GM12878 (cell line): ENCODE data around the gene SIVA1. TPM values are rescaled to one million over a fixed set of nuclear protein-coding genes. Genes with fewer than 3 reads are reported as not detected.

Experiments used
- ATAC-seq: fragments of 200-7000 bp; cut with Tn5 transposase; 3 replicates; pipeline ENCODE4 v1.9.1; 2020; ENCODE audit warnings: mild to moderate bottlenecking, moderate library complexity
- BruUV-seq: library from RNA; stranded (reverse); fragments of 400-500 nt; replicated peaks from 2 replicates; lab custom pipeline; 2021; lab: Mats Ljungman, UMichigan
- CTCF ChIA-PET: fragments of 300-600 bp; sonication (Branson Sonifier 250); formaldehyde crosslinking; extraction: SDS; loops from one replicate; lab custom pipeline; 2021; ENCODE audit warnings: inconsistent platforms; lab: Yijun Ruan, JAX
- POLR2A ChIA-PET: fragments of 350-600 bp; formaldehyde crosslinking; extraction: SDS; loops from one replicate; lab custom pipeline; 2021; ENCODE audit warnings: inconsistent platforms; lab: Charles Lee
- RAD21 ChIA-PET: fragments of 300-600 bp; sonication (Branson Sonifier 250); formaldehyde crosslinking; loops from one replicate; lab custom pipeline; 2023; ENCODE audit warnings: antibody characterized with exemption; ENCODE audit not compliant: unreplicated experiment; lab: Charles Lee
- SMC1A ChIA-PET: fragments of 300-600 bp; sonication (Branson Sonifier 250); formaldehyde crosslinking; loops from one replicate; lab custom pipeline; 2023; ENCODE audit not compliant: unreplicated experiment, uncharacterized antibody; lab: Charles Lee
- DNase-seq: peaks from one replicate; pipeline ENCODE4 v3.0.0-alpha.2; 2011; ENCODE audit warnings: low read depth, low spot score
- FAIRE-seq: peaks from 3 replicates; lab custom pipeline; 2011; peaks lifted over from hg19 to GRCh38; lab: Jason Lieb, UNC
- H2AFZ ChIP-seq: 2 replicates; pipeline ENCODE4 v1.6.0; 2011; ENCODE audit warnings: low read depth, low read length, control low read depth; ENCODE audit not compliant: control insufficient read depth
- H3K27ac ChIP-seq: 2 replicates; pipeline ENCODE4 v1.5.1; 2011; ENCODE audit warnings: control low read depth; ENCODE audit not compliant: control insufficient read depth, insufficient read depth
- H3K27me3 ChIP-seq, 2 experiments: replicated peaks in 1 of 2; 2 replicates each; pipeline versions ENCODE4 v1.6.0 to v1.6.1; 2011; ENCODE audit warnings: low read length in 1 of 2; ENCODE audit not compliant: control insufficient read depth in 2 of 2, insufficient read depth in 2 of 2
- H3K36me3 ChIP-seq, 2 experiments: 2 replicates each; pipeline ENCODE4 v1.5.1; 2011; ENCODE audit warnings: low read length in 1 of 2; ENCODE audit not compliant: control insufficient read depth in 2 of 2, insufficient read depth in 2 of 2
- H3K4me1 ChIP-seq: 2 replicates; pipeline ENCODE4 v1.6.1; 2011; ENCODE audit warnings: mild to moderate bottlenecking, low read length, moderate library complexity, mixed read lengths; ENCODE audit not compliant: control insufficient read depth, insufficient read depth
- H3K4me2 ChIP-seq: 2 replicates; pipeline ENCODE4 v1.6.0; 2011; ENCODE audit warnings: control low read depth; ENCODE audit not compliant: control insufficient read depth, insufficient read depth
- H3K4me3 ChIP-seq: fragments of 200-600 bp; sonication (generic); 2 replicates; pipeline ENCODE4 v1.5.1; 2016
- H3K79me2 ChIP-seq: 2 replicates; pipeline ENCODE4 v1.6.0; 2011; ENCODE audit warnings: low read length; ENCODE audit not compliant: control insufficient read depth, insufficient read depth
- H3K9ac ChIP-seq: 2 replicates; pipeline ENCODE4 v1.8.0; 2011; ENCODE audit warnings: low read length, control low read depth, mixed read lengths; ENCODE audit not compliant: control insufficient read depth, insufficient read depth
- H3K9me3 ChIP-seq: replicated peaks from 3 replicates; pipeline ENCODE4 v1.5.1; 2011; ENCODE audit warnings: mild to moderate bottlenecking, low read length; ENCODE audit not compliant: control insufficient read depth, insufficient read depth
- H4K20me1 ChIP-seq: 2 replicates; pipeline ENCODE4 v1.6.0; 2011; ENCODE audit not compliant: control insufficient read depth, insufficient read depth
- CREM ChIP-seq: IDR thresholded peaks from 2 replicates; pipeline ENCODE4 v1.6.1; 2014; ENCODE audit warnings: antibody characterized with exemption, low read depth
- LARP7 ChIP-seq: fragments of 450-650 bp; IDR thresholded peaks from 2 replicates; pipeline ENCODE4 v1.6.1; 2017; ENCODE audit warnings: mild to moderate bottlenecking
- MYB ChIP-seq: fragments of 150-350 bp; IDR thresholded peaks from 2 replicates; pipeline ENCODE4 v1.6.1; 2014; ENCODE audit warnings: mild to moderate bottlenecking, low read depth, low read length, borderline replicate concordance
- NFIC ChIP-seq: IDR thresholded peaks from 2 replicates; pipeline ENCODE4 v1.6.1; 2012; ENCODE audit warnings: low read depth, mild to moderate bottlenecking, inconsistent platforms, low read length, moderate library complexity
- SIN3A ChIP-seq: IDR thresholded peaks from 2 replicates; pipeline ENCODE4 v1.6.1; 2012; ENCODE audit warnings: low read depth, low read length, improper control_type of control experiment
- SRF ChIP-seq, 2 experiments: IDR thresholded peaks; 2 replicates each; pipeline ENCODE4 v1.6.1; 2011; ENCODE audit warnings: low read depth in 2 of 2, low read length in 2 of 2, mild to moderate bottlenecking in 1 of 2, moderate library complexity in 1 of 2
- TAF1 ChIP-seq: IDR thresholded peaks from 2 replicates; pipeline ENCODE4 v1.6.1; 2011; ENCODE audit warnings: mild to moderate bottlenecking, low read depth, low read length, borderline replicate concordance
- WRNIP1 ChIP-seq: IDR thresholded peaks from 2 replicates; pipeline ENCODE4 v1.6.1; 2011; ENCODE audit warnings: low read depth, low read length, improper control_type of control experiment, borderline replicate concordance
- ZNF274 ChIP-seq: IDR thresholded peaks from one replicate; pipeline ENCODE4 v1.8.0; 2011; ENCODE audit not compliant: insufficient read length, insufficient read depth
- WGBS: methylation state at CpG from one replicate; pipeline ENCODE4 v1.1.6; 2016; ENCODE audit warnings: low lambda C conversion rate; ENCODE audit not compliant: insufficient replicate concordance, insufficient coverage; ENCODE audit errors: missing lambda C conversion rate; 5-methylcytosine and 5-hydroxymethylcytosine counted together
- in situ Hi-C: fragments of 300-500 bp; cut with MboI; formaldehyde crosslinking; loops from 9 replicates; pipeline ENCODE4 v1.14.3; 2018; ENCODE audit warnings: mixed read lengths
- intact Hi-C: fragments of 100-400 bp; cut with micrococcal nuclease; formaldehyde crosslinking; loops from one replicate; pipeline ENCODE4 v1.14.2; 2022; ENCODE audit not compliant: unreplicated experiment
- polyA plus RNA-seq, 11 experiments: library from polyadenylated mRNA; depleted of rRNA in 4 of 11; unstranded in 6 of 11; stranded (reverse) in 5 of 11; fragments of >200 nt; fragmentation: Nextera tagmentation in 4 of 11; fragmentation: Illumina TruSeq in 1 of 11; extraction: Ambion mirVana in 4 of 11; extraction: Trizol in 1 of 11; gene quantifications; 1 replicate in 1 of 11; 2 replicates in 10 of 11; pipeline versions ENCODE4 v1.2.1 to v1.2.3, GENCODE V29; 2011 to 2016; ENCODE audit warnings: inconsistent platforms in 2 of 11, missing spikeins in 2 of 11, low read depth in 1 of 11
- total RNA-seq, 4 experiments: library from RNA; depleted of rRNA in 3 of 4; stranded (reverse); fragments of >200 nt in 3 of 4; fragmentation: Illumina TruSeq in 1 of 4; extraction: Trizol in 1 of 4; gene quantifications; 2 replicates each; pipeline versions ENCODE4 v1.2.1 to v1.2.3, GENCODE V29; 2013 to 2021
- TF ChIP-seq, protein P1 (sequence below): IDR thresholded peaks from 2 replicates; pipeline ENCODE4 v1.6.1; 2012; ENCODE audit warnings: low read depth, low read length, improper control_type of control experiment

Gene SIVA1
- total and polyA plus RNA-seq, 10 of the 15 experiments (the other 5 are each of a cell fraction or from before 2014, with no cell fraction given): 4.6 to 282 (median 106) TPM

DNA sequence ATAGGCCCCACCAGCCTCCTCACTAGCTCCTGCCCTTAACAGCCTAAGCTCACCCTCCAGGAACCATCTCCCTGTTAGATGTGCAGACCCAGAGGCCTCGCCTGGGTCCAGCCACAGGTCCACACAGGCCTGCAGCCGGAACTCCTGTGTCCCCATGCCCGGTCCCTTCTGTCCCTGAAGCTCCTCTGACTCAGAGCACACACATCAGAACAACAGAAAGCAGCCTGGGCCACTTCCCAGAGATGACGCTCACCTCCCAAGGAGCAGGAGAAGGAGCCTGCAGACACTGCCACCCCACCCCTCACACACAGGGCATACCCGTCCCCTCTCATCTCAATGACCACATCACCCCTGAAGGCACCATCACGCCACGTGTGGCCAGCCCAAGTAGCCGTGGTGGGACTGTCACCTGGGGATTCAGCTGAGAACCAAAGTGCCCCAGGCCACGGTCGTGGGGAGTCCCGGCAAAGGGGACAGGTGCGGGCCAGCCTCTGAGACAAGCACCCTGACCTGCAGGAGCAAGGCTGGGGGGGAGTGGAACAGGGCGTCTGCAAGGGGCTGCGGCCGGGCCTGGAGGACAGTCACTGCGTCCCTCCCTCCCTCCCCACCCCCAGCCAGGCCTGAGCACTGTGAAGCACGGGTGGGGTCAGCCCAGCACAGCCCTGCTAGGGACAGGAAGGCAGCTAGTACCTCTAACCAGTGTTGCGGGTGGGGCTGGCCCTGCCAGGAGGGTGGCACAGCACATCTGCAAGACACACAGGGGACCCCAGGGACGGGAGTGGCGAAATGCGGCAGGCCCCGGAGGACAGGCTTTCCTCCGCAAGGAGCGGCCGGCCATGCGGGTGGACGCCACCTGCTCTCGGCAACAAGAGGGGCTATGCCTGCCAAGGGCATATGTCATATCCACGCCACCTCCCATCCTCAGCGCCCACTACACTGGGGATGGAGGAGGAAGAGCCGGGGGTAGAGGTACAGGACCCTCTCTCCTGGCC lies 37.1 kb downstream of the SIVA1 start:
- Histone ChIP-seq H3K79me2 (peaks cover 26% of the 10 kb centered on the region), H3K9ac (no peak overlapping the region), H3K4me2 (no peak overlapping the region), H3K4me3 (no peak overlapping the region), H4K20me1 (peaks cover 3% of the 10 kb centered on the region; the same call in 1 of the 2 replicates), H3K4me1 (peaks cover 10% of the 10 kb centered on the region), H3K27me3 (no peaks in the 10 kb centered on the region), H3K36me3 (peaks cover 0 to 8% of the 10 kb centered on the region in 2 experiments; a peak in 2 of 4 replicates), H2AFZ (no peak overlapping the region), H3K27ac (no peak overlapping the region), H3K9me3 (no peaks in the 10 kb centered on the region)
- 74% methylated on average over 23 of the region's 31 CpGs for WGBS
- POLR2A ChIA-PET: no interaction called here
- no peak for DNase-seq
- SMC1A ChIA-PET: no interaction called here
- in situ Hi-C loops: no loop called here
- CTCF ChIA-PET: interaction anchor here (1.0 kb wide), 1 partner anchor 21 kb away, joined by 3 read pairs; no protein-coding TSS in a partner anchor
- RAD21 ChIA-PET: no interaction called here
- no peak for ATAC-seq
- intact Hi-C loops: no loop called here
- FAIRE-seq: no peak
- no peak for TF ChIP-seq CREM
- no peak for TF ChIP-seq MYB
- TF ChIP-seq, protein P1, sequence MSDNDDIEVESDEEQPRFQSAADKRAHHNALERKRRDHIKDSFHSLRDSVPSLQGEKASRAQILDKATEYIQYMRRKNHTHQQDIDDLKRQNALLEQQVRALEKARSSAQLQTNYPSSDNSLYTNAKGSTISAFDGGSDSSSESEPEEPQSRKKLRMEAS: no peak
- no peak for TF ChIP-seq SRF (IDR thresholded peaks at IDR 0.05; ENCODE audit: low read depth in 2 of 2, low read length in 2 of 2)
- no peak for TF ChIP-seq LARP7
- no peak for TF ChIP-seq TAF1
- no peak for TF ChIP-seq SIN3A
- no peak for TF ChIP-seq ZNF274
- no peak for TF ChIP-seq WRNIP1
- no peak for TF ChIP-seq NFIC
- BruUV-seq: no TSS peak
